Measurements from ENCODE around the gene DNAJC12. TPM values are rescaled to one million over a fixed set of nuclear protein-coding genes. Genes with fewer than 3 reads are reported as not detected.

DNAJC12 gene
- 1 to 10 TPM; 1.5 to 6.4 TPM for total RNA-seq
- 1 to 10 TPM; 1.2 to 1.6 TPM for polyA plus RNA-seq
- long read RNA-seq, donor 1, partial matches to known transcripts = 0 of 3 reads
- long read RNA-seq, donor 1, other reads (novel, unspliced or antisense) = 0 of 3 reads
- long read RNA-seq, donor 2, partial matches to known transcripts = 0 of 1 reads
- long read RNA-seq, donor 2, other reads (novel, unspliced or antisense) = 0 of 1 reads
- long read RNA-seq, donor 3 = 0 reads
- long read RNA-seq, donor 4, partial matches to known transcripts = 0 of 1 reads
- long read RNA-seq, donor 4, other reads (novel, unspliced or antisense) = 0 of 1 reads
- long read RNA-seq, donor 5, partial matches to known transcripts = 0 of 3 reads
- long read RNA-seq, donor 5, other reads (novel, unspliced or antisense) = 0 of 3 reads

- Histone ChIP-seq H3K9me3 (ENCODE audit: control insufficient read depth in 4 of 4, insufficient read depth in 3 of 4, low read length in 3 of 4) (peaks cover 0 to 2% (median 0%) of the 10 kb centered on the region in 4 donors), H3K9ac (ENCODE audit: insufficient read depth in 1 of 2, low read length in 2 of 2) (no peak within 1 kb of the TSS), H3K36me3 (ENCODE audit: control insufficient read depth in 4 of 4, insufficient read depth in 4 of 4, low read length in 4 of 4) (no peaks in the 10 kb centered on the region), H3K4me3 (no peak within 1 kb of the TSS), H3K27ac (ENCODE audit: low read depth in 1 of 2, low read length in 1 of 2) (no peak within 1 kb of the TSS), H3K4me1 (ENCODE audit: control insufficient read depth in 5 of 5, insufficient read depth in 5 of 5, low read length in 5 of 5) (peaks cover 0 to 10% (median 0%) of the 10 kb centered on the region in 5 donors), H3K27me3 (ENCODE audit: control insufficient read depth in 3 of 3, insufficient read depth in 3 of 3, low read length in 2 of 3) (no peaks in the 10 kb centered on the region)
- WGBS, 2 donors = 30 to 40% methylated on average over 5 of the region's 5 CpGs
- ATAC-seq (ENCODE audit: insufficient read depth, low FRiP score) = peak; percentile 34
- DNase-seq = peak; percentile 15 to 90 (median 87)
- TF ChIP-seq CTCF (IDR thresholded peaks at IDR 0.05; ENCODE audit: control extremely low read depth, extremely low read depth) = no peak
Measured at GRCh38 chr10:67837541-67838314, at the start of gene DNAJC12. DNAJC12 (minus strand) TSS chr10:67838188; CDS start chr10:67838011, 177 bp downstream.

- peaks cover 8 to 27% (median 14%) of the 10 kb centered on the region in 4 donors for H3K36me3 ChIP-seq (ENCODE audit: control insufficient read depth in 4 of 4, insufficient read depth in 4 of 4, low read length in 4 of 4)
- peak overlapping the region; percentile 87 for H3K4me3 ChIP-seq
- peak overlapping the region; percentile 98 to 100 for H3K27ac ChIP-seq (ENCODE audit: low read depth in 1 of 2, low read length in 1 of 2)
- no peaks in the 10 kb centered on the region for H3K9me3 ChIP-seq (ENCODE audit: control insufficient read depth in 4 of 4, insufficient read depth in 3 of 4, low read length in 3 of 4)
- H3K27me3 ChIP-seq (ENCODE audit: control insufficient read depth in 3 of 3, insufficient read depth in 3 of 3, low read length in 2 of 3) = no peaks in the 10 kb centered on the region
- peak overlapping the region; percentile 25 to 75 for H3K9ac ChIP-seq (ENCODE audit: insufficient read depth in 1 of 2, low read length in 2 of 2)
- DNase-seq (peak; percentile 84 to 86 (median 85)), ATAC-seq (ENCODE audit: insufficient read depth, low FRiP score) (peak; percentile 79)
- no peak for TF ChIP-seq CTCF (IDR thresholded peaks at IDR 0.05; ENCODE audit: control extremely low read depth, extremely low read depth)
- peaks cover 0 to 13% (median 3%) of the 10 kb centered on the region in 5 donors for H3K4me1 ChIP-seq (ENCODE audit: control insufficient read depth in 5 of 5, insufficient read depth in 5 of 5, low read length in 5 of 5)
- 0% methylated on average over 52 to 73 of the region's 73 CpGs for WGBS, 2 donors
Measured at GRCh38 chr10:67884842-67885670, 47.1 kb upstream of the DNAJC12 start.

- peaks cover 8 to 23% (median 11%) of the 10 kb centered on the region in 4 donors for H3K36me3 ChIP-seq (ENCODE audit: control insufficient read depth in 4 of 4, insufficient read depth in 4 of 4, low read length in 4 of 4)
- peaks cover 0 to 13% (median under 1%) of the 10 kb centered on the region in 5 donors for H3K4me1 ChIP-seq (ENCODE audit: control insufficient read depth in 5 of 5, insufficient read depth in 5 of 5, low read length in 5 of 5)
- peak within 1 kb of the TSS; percentile 98 to 100 for H3K27ac ChIP-seq (ENCODE audit: low read depth in 1 of 2, low read length in 1 of 2)
- peak within 1 kb of the TSS; percentile 87 for H3K4me3 ChIP-seq
- H3K9me3 ChIP-seq (ENCODE audit: control insufficient read depth in 4 of 4, insufficient read depth in 3 of 4, low read length in 3 of 4) = no peaks in the 10 kb centered on the region
- peak; percentile 90 for ATAC-seq (ENCODE audit: insufficient read depth, low FRiP score)
- DNase-seq = peak; percentile 97 to 98 (median 98)
- TF ChIP-seq CTCF (IDR thresholded peaks at IDR 0.05; ENCODE audit: control extremely low read depth, extremely low read depth) = no peak
- H3K27me3 ChIP-seq (ENCODE audit: control insufficient read depth in 3 of 3, insufficient read depth in 3 of 3, low read length in 2 of 3) = no peaks in the 10 kb centered on the region
- H3K9ac ChIP-seq (ENCODE audit: insufficient read depth in 1 of 2, low read length in 2 of 2) = peak within 1 kb of the TSS; percentile 42 to 85
- 0 to 1% methylated on average over 52 to 62 of the region's 62 CpGs for WGBS, 2 donors
Measured at GRCh38 chr10:67884313-67884841, 46.4 kb upstream of the DNAJC12 start, which contains the start of gene SIRT1. SIRT1 (plus strand) TSS chr10:67884656; CDS start chr10:67884722, 66 bp downstream.

Measured in lung (tissue), 16 donors.